Esophagus mucosa (tissue), 1 donor: Measurements from ENCODE around the gene ITFG1. TPM values are rescaled to one million over a fixed set of nuclear protein-coding genes. Genes with fewer than 3 reads are reported as not detected.

Source experiments
- ATAC-seq: fragments of 200-7000 bp; cut with Tn5 transposase; one replicate; pipeline ENCODE4 v1.9.1; 2020
- total RNA-seq: library from RNA; stranded (reverse); gene quantifications from one replicate; pipeline ENCODE4 v1.2.4, GENCODE V29; 2023
- donor health status: DM: yes; HTN: yes; CAD: no.

The ITFG1 gene
- total RNA-seq, 1 donor from 2014 or later = 23.2 TPM

GRCh38 chr16:47320546-47321310 is 140.1 kb downstream of the ITFG1 start:
- ATAC-seq = no peak

GRCh38 chr16:47317465-47318240 is 143.2 kb downstream of the ITFG1 start:
- ATAC-seq = no peak

- no peak for ATAC-seq
Measured at GRCh38 chr16:47316442-47317015, 144.3 kb downstream of the ITFG1 start.

DNA sequence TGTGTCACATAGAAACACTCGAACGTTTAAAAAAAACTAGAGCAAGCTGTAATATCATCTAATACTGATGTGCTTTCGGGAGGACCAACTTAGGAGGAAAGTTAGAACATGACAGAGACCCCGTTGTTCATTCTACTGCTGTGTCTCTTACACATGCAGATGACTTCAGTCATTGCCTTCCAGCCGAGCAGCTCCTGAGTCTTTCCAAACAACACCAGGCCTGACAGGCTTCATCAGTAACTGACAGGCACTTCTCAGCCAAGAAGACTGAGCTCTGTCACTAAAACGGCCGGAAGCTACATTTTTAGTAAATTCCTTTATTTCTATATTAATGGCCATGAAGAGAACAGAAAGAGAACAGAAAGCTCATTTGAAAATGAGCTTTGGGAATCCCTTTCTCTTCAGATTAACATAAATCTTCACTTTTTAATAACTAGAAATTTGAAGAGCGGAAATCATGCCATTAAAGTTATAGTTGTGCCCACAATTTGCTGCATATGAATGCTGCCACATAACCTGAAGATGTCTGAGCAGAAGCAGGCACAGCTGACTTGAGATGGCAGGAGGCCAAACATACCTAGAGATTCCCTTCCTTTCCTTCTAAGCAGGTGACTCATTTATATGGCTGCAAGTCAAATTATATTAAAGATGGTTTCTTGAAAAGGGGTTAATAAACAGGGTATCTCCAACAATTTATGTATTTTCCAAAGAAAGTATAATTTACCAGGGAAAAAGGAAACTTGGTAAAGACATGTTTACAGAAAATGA is 148.9 kb downstream of the ITFG1 start:
- ATAC-seq = no peak

DNA sequence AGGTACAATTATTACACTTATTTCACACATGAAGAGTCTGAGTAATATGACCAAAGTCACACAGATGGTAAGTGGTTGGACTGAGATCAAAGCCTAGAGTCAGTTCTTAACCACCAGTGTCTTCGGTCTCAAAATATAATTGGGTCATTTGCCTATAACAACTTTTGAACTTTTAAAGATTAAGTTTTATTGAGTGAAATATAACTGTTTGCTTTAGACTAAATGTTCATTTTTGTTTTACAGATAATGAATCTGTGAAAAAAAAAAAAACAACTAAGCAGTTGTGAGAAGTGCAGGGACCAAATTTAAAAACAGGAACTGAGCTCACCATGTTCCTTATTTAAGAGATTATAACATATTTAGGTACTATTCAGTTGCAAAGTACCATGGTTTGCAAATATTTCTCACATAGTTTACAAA is 150.1 kb downstream of the ITFG1 start:
- ATAC-seq = no peak

- no peak for ATAC-seq
Measured at GRCh38 chr16:47309581-47310312, 151.1 kb downstream of the ITFG1 start.

DNA sequence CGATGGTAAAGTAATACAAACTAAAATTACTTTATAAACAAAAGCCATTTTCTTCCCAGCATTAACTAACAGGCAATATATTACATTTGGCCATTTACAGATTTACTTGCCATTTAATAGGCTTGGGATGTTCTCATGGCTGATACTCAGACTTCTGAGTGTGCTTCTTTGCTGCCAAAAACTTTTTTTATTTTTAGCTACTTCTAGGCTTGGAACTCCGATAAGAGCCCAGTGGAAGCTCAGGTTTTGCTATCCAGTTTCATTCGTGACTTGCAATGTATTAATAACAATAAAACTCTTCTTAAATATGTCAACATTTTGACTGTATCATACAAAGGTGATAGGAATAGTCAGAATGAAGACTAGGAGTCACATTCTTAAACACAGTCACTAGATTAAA is 152.3 kb downstream of the ITFG1 start:
- no peak for ATAC-seq

- no peak for ATAC-seq
Measured at GRCh38 chr16:47304563-47304962, 156.3 kb downstream of the ITFG1 start.

DNA sequence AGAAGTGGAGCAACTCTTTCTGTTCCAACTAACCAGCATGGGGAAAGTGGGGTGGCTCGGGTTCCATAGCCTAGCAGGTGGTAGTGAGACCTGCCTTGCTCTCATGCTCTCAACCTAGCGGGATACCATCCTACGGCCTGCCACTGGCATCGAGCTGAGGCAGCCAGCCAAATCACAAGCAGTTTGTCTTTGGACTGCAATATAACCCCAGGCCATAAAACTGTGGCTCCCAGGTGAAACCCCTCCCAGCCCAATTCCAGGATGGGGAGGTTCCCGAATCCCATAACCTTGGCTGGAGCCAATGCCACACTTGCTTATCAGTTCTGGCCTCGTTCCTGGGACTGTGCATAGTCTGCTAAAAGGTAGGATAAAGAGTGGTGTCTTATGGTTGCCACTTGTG is 161.3 kb downstream of the ITFG1 start:
- no peak for ATAC-seq

- peak; percentile 99 for ATAC-seq
Measured at GRCh38 chr16:47284999-47285398, 175.9 kb downstream of the ITFG1 start.

- ATAC-seq = no peak
Measured at GRCh38 chr16:47278306-47278970, 182.4 kb downstream of the ITFG1 start.

GRCh38 chr16:47276522-47276921 is 184.3 kb downstream of the ITFG1 start:
- ATAC-seq = no peak

- ATAC-seq = no peak
Measured at GRCh38 chr16:47262938-47263337, 197.9 kb downstream of the ITFG1 start.

- no peak for ATAC-seq
Measured at GRCh38 chr16:47260503-47260902, 200.4 kb downstream of the ITFG1 start.

DNA sequence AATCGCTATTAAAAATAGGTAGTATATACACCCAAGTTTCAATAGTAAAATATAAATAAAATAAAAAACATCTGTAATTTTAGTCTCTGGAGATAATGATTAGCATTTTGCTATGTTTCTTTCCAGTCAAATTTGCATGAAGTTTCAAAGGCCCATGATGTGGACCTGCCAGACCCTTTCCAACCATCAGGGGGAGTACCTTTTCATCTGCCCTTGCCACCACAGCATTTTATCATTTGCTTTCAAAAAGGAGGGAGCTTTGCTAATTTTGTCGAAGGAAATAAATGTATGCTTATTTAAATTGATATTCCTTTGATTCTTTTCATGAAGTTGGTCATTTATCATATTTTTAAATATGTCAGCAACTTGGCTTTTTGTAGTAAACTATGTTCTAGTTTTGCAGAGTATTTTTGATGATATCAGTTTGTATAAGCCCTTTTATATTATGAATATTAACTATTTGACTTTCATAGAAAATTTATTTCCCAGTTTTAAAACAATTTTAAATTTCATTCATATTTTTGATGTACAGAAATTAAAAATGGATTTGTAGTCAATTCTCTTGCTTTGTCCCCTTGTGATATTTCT is 201.9 kb downstream of the ITFG1 start:
- ATAC-seq = no peak

DNA sequence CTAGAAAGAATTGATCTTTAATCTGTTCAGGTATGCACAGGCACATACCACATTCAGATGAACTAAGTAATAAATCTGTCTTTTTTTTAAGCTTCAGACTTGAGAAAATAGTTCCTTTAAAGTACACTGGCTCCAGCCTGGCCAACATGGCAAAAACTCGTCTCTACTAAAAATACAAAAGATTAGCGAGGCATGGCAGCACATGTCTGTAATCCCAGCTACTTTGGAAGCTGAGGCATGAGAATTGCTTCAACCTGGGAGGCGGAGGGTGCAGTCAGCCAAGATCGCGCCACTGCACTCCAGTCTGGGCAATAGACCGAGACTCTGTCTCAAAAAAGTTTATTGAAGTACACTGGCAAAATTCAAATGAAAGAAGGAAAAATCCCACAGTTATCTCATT is 206.1 kb downstream of the ITFG1 start:
- ATAC-seq = peak; percentile 46

GRCh38 chr16:47250983-47251382 is 209.9 kb downstream of the ITFG1 start:
- no peak for ATAC-seq

DNA sequence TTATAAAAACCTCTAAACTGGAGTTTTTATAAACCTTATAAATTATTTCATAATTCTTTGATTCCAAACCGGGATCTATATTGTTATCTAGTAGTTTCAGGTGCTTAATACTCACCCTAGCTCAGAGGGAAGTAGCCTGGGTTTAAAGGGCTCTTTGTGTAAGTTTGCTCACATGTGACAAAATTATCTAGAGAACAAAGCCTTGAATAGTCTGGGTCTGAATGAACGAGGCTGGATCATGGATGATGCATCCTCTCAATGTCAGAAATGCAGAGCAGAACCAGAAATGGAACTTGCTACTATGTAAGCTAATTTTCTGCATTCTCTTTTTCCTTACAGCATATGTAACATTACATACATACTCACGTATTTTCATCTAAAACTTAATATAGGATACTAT is 213.2 kb downstream of the ITFG1 start:
- no peak for ATAC-seq

DNA sequence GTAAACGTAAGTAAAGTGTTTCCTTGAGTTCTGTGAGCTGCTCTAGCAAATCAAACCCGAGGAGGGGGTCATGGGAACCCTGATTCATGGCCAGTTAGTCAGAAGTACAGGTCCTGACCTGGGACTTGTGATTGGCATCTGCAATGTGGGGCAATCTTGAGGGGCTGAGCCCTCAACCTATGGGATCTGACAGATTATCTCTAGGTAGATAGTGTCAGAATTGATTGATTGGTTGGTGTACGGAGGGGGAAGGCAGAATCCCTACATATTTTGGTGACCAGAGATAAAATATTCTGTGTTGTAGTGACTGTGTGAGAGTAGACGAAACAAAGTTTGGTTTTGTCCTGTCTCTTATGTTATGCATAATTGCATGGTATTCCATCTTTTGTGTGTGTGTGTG is 216.7 kb downstream of the ITFG1 start:
- no peak for ATAC-seq

GRCh38 chr16:47241061-47241460 is 219.8 kb downstream of the ITFG1 start:
- ATAC-seq = no peak

DNA sequence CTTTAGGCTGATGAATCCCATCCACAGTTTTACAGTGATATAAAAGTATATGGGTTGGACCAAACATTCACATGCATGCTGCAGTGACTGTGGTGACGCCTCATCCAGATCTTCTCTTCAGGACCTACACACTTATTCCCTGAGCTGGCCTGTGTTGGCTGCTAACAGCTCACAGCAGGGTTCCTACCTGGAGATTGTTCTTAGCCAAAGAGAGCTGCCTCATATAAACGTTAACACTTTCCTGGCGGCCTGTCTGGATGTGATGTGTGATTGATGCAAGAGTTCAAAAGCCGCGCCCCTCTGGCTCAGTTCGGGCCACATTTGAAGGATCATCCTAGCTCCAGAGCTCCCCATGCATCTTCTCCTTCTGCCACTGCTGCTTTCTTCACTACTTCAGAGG is 224.1 kb downstream of the ITFG1 start:
- no peak for ATAC-seq
